ENCODE results near the gene ABCD1.
"Not testable (repeated sequence)": the region's sequence is repeated elsewhere in the genome, so short reads cannot be mapped to it uniquely, and the experiment has no call there.

The ABCD1 gene

DNA sequence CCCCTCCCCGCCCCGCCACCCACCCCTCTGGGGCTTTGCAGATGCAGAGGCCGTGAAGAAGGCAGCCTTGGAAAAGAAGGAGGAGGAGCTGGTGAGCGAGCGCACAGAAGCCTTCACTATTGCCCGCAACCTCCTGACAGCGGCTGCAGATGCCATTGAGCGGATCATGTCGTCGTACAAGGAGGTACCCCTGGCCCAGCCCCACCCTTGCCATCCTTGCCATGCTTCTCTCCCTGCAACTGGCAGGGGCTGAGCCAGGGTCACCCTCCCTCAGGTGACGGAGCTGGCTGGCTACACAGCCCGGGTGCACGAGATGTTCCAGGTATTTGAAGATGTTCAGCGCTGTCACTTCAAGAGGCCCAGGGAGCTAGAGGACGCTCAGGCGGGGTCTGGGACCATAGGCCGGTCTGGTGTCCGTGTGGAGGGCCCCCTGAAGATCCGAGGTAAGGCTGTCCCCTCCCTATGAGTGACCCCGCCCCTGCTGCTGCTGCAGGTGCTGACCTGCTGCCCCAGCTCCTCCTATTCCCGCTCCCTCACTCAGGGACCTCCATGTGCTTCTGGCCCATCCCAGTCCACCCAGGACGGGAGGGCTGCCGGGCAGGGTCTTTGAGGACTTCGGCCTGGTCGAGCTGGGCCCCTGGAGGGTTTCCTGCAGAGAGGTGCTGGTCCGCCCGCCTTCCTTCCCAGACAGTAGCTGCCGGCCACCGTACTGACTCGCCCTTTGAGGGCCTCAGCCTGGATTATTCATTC is 11.6 kb downstream of the ABCD1 start:
- DNase-seq = no peak

DNA sequence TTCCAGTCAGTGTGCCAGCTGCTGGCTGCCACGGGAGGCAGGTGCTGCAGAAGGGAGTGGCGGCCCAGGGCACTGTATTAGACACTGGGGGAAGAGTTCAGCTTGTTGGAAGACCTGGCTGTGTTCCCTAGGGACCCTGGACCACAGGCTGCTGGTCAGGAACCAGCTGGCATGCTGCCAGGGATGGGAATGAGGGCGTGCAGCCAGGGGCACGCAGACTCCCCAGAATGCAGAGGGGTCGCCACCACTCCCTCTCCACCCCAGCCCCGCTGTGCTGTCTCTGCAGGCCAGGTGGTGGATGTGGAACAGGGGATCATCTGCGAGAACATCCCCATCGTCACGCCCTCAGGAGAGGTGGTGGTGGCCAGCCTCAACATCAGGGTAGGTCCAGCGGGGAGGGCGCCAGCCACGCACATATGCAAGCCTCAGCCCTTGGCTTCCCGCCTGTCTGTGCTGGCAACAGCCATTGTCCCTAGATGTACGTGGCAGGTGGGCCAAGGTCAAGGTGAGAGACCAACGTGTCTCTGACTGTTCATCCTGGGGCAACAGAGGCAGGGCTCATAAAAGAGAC is 12.3 kb downstream of the ABCD1 start:
- DNase-seq = no peak

DNA sequence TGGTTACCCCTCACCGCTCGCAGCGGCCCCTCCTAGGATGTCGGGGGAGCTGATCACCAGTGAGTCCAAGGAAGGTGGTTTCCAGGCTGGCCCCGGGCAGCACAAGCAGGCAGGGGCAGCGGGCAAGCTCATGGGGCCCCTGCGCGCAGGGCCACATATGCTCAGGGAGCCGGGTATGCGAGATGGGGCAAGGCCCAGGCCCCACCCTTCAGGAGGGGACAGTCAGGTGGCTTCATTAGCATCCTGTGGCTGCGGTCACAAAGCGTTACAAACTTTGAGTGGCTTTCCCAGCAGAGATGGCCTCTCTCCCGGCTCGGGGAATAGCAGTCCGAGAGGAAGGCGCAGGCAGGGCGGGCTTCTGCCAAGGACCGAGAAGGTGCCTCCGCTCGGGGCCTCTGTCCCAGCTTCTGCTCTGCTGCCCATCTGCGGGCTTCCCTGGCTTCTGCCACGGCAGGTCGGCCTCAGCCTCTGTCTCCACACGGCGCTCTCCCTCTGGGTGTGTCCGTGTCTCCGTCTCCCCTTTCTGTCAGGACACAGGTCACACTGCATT is 13.5 kb downstream of the ABCD1 start:
- DNase-seq = no peak

DNA sequence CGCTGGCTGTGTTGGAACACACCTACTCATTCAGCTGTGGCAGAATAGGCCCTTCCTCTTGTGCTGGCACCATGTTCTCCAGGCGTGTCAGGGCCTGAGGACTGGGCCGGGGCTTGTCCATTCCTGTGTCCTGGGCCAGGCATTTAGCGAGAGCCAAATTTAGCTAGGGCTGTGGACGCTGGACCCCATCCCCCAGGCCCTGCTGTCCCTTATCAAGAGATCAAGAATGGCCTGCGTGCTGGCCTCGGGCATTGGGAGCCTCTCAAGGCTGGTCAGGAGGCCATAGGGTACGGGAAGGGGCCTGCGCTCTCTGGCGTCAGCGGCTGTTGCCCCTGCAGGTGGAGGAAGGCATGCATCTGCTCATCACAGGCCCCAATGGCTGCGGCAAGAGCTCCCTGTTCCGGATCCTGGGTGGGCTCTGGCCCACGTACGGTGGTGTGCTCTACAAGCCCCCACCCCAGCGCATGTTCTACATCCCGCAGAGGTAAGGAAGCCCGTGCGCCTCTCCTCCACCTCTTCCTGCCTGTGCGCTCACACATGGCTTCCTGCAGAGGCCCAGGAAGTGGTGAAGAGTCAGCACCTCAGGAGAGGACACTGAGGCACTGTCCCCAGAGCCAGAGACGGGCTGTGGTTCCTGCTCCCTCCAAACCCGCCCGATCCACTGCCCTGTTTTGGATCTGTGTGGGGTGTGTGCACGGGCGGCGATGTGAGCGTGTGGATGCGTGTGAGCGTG is 15.3 kb downstream of the ABCD1 start:
- DNase-seq = no peak

DNA sequence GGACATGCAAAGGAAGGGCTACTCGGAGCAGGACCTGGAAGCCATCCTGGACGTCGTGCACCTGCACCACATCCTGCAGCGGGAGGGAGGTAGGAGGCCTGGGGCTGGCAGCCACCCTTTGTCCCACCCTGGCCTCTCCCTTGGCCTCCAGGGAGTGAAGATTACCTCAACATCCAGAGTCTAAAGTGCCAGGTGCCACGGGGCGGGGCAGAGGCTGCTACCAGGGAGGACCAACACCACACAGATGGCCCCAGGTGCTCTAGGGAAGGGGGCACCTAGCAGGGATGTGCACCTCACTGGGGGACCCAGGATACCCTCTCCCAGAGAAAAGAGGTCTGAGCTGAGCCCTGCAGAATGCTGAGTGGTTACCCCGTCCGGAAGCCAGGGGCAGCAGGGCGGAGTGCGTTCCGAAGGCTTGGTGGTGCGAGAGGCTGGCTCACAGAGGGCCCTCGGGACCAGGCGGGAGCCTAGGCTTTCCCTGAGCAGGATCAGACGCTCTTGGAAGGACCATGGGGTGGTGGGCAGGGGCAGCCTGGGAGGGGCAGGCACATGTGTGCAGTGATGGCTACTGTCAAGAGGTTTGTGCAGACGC is 16.1 kb downstream of the ABCD1 start:
- no peak for DNase-seq

DNA sequence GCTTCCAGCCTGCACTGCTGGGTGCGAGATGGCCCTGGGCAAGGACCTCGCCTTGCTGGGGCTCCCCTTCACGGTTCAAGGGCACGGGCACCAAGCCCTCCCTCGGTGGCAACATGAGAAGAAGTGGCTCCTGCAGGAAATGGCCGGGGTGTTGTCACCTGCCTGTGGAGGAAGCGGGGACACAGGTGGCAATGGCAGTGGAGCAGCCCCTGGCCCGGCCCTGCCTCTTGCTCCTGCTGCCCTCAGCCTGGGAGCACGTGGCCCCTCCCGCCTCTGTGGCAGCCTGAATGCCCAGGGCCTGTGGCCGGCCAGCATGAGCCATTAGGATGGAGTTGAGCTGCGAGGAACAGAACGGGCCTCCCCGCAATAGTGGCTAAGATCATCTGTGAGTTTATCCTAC is 16.8 kb downstream of the ABCD1 start:
- DNase-seq = no peak

DNA sequence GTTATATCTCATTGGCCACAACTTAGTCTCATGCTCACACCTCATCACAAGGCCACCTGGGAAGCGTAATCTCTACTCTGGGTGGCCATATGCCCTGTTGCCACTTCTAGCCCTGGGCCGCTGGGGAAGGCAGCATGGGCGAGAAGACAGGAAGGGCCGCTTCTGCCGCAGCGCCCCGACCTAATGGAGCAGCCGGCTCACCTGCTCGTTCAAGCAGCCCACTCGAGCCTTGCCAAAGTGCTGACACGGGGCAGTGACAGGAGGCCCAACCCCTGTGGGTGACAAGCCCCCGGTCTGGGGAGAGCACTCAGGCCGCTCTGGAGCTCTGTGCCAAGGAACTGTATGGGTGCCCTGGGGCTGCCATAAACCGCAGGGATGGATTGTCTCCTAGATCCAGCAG is 17.5 kb downstream of the ABCD1 start:
- DNase-seq = not testable (repeated sequence)

DNA sequence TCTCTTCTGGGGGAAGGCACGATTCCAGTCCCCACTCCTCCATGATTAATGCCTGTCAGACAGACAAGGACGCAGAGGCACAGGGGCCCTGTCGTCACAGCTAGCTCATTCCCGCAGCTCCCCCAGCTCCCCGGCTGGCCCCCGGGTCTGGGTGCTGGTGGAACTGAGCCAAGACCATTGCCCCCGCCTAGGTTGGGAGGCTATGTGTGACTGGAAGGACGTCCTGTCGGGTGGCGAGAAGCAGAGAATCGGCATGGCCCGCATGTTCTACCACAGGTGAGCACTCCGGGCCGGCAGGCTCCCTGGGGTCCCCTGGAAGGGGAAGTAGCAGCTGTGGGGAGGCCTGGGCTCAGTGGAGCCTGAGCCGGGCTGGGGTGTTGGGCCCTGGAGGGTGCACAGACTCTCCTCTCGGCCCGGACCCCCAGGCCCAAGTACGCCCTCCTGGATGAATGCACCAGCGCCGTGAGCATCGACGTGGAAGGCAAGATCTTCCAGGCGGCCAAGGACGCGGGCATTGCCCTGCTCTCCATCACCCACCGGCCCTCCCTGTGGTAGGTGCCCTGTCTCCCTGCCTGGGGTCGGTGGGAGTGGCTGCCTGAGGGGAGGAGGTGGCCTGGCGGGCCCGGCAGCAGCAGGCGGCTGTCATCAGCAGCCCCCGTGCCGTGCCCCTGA is 18.3 kb downstream of the ABCD1 start:
- DNase-seq = not testable (repeated sequence)

DNA sequence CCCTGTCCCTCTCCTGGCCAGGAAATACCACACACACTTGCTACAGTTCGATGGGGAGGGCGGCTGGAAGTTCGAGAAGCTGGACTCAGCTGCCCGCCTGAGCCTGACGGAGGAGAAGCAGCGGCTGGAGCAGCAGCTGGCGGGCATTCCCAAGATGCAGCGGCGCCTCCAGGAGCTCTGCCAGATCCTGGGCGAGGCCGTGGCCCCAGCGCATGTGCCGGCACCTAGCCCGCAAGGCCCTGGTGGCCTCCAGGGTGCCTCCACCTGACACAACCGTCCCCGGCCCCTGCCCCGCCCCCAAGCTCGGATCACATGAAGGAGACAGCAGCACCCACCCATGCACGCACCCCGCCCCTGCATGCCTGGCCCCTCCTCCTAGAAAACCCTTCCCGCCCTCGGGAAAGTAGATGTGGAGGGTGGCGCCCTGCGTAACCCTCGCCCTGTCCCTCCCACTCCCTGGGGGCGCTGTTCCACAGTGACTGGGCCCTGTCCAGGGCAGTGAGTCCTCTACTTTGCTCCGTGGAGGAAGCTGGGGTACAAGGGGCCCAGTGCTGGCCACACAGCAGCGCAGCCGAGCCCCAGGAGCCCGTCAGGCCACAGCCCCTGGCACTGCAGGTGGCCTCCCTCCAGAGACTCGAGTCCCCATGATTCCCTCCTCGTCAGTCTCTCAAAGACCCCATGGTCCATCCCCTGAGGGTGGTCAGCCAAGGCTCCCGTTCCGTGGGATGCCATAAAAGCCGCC is 19.0 kb downstream of the ABCD1 start:
- DNase-seq = not testable (repeated sequence)

DNA sequence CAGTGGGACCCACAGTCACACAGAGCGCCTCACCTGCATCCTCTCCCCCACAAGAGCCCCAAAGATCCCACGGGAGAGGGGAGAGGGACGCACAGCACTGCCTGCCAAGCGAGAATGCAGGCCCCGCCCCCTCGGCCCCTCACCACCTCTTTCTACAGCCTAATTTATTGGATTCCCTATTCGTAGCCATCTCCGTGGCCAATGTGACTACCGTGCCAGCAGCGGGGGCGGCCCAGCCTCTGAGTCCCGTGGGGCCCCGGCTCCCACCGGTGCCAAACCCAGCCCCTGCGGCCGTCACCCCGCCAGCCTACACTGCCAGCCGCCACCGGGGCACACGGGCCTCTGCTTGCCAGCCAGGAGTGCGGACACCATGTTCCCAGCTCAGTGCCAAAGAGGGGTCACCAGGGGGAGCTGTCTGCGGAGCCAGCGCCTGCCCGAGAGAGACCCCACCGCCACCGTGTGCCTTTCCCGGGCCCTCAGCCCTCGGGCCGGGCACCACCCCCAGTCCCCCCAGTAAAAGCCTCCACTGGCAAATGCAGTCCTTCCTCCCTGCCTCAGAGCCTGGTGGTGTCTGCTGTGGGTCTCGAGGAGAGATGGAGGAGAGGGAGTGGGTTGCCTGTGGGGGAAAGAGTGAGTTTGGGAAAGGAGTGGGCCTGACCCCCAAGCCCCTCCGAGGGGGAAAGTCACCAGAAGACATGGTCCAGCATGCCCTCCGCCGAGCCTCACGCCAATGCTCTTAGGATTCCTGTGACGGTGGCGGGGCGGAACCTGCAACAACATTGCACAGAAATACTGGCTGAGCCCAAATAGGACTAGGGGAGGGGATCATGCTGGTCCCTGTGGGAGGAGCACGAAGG is 19.8 kb downstream of the ABCD1 start:
- DNase-seq = no peak

DNA sequence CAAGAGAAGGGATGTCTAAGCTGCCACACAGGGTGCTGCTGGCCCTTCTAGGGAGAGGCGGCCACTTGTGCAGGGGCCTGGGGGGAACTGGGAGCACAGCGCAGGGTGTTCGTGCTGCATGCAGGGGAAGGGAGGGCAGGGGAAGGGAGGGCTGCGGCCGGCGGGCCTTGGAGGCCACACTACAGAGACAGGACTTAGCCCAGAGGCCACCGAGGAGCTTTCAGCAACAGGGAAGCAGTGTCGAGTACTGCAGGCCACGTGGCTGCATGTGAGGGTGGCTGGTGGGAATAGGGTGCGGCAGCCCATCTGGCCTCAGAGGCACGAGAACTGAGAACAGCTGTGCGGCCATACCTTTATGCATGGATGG is 20.4 kb downstream of the ABCD1 start:
- not testable (repeated sequence) for DNase-seq

DNA sequence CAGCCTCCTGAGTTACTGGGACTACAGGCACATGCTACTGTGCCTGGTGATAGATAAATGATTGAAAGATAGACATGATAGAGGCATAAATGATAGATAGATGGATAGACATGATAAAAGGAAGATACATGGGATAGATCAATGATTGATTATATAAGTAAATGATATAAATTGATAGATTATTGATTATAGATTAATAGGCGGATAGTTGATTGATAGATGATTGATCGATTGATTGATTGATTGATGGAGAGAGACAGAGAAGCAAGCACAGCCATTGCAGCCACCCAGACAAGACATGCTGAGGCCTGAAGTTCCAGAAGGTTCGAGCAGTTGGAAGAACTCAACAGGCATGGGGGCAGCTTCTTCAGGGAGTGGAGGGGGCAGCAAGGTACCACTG is 21.7 kb downstream of the ABCD1 start:
- no peak for DNase-seq

DNA sequence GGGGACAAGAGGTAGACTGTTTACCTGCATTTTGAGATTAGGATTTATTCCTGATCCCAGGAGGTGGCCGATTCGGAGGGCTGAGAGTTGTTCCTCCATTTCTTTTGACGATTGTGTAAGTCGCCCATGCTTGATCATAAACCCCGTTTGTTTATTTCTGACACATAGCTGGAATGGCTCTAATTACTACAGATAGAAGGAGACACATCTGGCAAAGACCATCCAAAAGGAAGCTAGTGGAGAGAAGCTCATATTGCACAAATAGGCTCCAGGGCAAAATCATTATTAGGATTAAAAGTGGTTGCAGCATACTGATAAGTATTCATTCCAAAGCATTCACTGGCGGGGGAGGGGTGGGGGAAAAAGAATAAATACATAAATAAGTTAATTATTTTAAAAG is 22.3 kb downstream of the ABCD1 start:
- DNase-seq = not testable (repeated sequence)

DNA sequence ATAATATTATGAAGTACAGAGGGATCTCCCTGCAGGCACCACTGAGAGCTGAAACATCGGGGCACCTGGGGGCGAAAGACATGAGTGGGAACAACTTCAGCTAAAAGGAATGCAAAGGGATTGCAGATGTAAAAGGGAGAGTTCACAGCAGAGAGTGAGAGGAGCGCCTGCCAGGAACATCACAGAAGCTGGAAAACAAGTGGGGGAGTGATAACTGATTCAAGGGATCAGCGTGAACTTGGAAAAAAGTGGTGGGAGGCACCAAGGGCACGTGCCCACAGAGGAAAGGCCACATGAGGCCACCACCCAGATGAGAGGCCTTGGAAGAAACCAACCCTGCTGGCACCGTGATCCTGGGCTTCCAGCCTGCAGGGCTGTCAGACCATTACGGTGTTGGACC is 24.4 kb downstream of the ABCD1 start:
- DNase-seq = not testable (repeated sequence)

DNA sequence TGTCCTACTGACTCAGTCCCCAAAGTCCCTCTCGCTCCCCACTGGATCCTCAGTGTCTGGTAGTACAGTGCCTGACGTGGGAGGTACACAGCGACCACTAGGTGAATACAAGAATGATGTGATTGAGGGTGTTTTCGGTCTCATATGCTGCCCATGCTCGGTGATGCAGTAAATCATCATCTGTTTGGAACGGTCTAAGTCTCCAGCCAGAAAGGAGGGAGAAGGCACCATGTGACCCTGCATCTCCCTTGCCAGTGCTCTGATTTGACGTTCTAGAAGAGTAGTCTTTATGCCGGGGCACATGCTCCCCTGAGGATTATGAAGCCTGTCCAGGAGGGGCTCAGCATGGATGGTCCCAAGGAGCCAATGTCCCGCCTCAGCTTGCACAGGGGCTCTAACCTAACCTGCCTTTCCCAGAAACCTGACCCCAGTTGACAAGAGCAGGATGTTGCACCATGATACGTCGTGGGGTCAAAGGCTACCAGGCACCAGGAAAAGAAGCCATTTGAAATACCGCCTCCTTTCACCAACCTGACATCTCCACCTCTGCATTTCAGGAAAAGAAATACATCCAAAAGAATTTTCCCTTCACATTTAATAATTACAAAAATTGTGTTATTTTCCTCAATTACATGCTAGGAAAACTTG is 25.6 kb downstream of the ABCD1 start:
- DNase-seq = no peak

DNA sequence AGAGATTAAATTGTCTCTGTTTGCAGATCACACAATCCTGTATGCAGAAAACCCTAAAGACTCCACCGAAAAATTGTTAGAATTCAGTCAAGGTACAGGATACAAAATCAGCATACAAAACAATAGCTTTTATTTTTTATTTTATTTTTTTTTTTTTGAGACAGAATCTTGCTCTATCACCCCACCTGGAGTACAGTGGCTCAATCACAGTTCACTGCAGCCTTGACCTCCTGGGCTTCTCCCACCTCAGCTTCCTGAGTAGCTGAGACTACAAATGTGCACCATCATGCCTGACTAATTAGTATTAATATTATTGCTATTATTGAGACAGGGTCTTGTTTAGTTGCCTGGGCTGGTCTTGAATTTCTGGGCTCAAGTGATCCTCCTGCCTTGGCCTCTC is 30.5 kb downstream of the ABCD1 start:
- DNase-seq = no peak

DNA sequence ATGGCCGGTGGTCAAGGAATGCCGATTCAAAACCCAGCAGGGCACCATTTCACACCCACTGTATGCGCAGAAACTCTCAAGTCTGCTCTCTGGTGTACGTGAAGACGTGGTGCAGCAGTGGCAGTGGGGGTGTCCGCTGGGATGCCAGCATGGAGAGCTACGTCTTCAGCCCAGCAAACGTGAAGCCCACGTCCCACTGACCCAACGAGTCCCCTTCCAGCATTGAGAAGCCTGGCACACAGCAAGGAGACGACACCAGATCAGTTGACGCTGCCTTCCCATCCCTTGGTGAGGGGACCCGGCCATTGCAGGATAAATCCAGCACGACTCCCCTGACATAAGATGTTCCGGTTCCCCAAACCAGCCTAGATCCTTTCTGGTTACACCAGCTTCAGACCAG is 37.2 kb downstream of the ABCD1 start:
- no peak for DNase-seq

DNA sequence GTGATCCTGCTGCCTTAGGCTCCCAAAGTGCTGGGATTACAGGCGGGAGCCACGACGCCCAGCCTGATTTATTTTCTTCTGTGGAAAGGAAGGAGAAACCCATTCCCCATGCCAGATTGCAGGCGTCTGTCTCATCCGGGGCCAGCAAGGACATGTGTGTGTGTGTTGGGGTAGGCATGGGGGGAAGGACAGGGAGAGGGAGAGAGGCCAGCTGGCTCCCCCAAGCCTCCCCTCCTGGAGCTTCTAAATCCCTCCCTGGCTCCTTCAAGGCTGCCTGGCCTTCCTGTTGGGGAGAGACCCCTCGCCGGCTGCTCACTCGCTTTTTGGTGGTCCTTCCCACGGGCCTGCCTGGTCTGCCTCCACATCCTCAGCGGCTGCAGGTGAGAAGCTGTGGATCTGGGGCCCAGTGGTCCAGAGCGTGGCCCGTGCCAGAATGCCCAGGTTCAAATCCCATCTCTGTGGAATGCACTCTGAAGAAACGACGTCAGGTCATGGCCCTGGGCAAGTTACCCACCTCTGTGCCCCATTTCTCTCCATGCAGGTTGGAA is 38.0 kb downstream of the ABCD1 start:
- no peak for DNase-seq

DNA sequence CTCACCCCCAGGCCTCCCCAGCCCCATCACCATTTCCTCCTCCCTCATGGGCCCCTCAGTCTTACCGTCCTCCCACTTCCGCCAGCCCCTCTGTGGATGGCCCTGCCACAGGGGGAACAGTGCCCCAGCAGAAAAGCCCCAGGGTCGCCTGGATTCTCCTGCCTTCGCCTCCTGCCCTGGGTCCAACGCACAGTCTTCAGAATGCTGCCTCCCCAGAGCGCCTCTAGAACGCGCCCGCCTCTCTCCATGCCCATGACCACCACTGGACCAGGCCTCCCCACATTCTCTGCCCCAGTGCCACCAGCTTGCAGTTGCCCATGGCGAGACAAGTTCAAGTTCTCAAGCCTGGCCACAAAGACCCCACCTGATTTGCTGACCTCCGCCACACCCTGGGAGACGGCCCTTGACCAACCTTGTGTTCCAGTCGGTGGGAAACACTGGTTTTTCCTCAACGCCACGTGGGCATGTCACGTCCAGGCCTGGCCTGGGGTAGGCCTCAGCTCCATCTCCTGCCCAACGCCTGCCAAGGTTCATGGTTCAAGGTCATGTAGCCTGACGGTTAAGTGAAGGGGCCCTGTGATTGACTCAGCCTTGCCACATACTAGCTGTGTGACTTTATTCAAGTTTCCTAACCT is 38.8 kb downstream of the ABCD1 start:
- DNase-seq = no peak

All from NCI-H1048 (cell line).